Eye (tissue), 1 donor: ENCODE measurements around the gene SPATA6L.

ENCODE experiments used
- DNase-seq: peaks from one replicate; pipeline ENCODE4 v3.0.0-alpha.2; 2015

Gene SPATA6L

GRCh38 chr9:4581861-4582565 lies 84.3 kb downstream of the SPATA6L start:
- no peak for DNase-seq

DNA sequence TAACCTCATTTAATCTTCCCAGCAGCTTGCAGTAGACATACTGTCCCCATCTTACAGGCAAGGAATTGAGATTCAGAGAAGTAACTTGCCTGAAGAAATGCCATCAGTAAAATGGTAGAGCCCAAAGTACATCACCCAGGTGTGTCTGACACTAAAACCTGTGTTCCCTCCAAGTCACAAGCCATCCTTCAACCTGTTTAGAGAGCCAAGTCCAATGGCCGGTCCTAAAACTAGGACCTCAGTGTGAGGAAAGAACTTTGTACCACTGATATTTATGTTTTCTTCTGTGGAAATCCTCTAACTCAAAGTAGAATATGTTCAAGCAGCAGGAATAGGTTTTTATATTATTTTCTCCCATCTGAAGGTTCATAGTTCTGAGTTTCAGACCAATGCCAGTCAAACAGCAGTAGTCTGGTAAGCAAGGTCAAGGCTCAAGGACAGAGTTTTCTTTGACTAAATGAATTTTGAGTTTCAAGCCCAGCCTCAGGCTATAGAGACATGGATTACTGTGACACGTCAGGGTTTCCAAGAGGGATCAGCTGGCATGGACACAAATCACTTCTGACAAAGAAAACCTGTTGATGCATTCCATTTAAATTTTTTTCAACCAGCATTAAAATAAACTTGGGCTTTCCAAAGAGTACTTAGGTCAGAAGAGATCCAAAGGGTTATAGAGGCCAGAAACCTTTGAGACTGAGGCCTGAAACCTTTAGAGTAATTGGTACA lies 85.1 kb downstream of the SPATA6L start:
- peak; percentile 45 for DNase-seq

DNA sequence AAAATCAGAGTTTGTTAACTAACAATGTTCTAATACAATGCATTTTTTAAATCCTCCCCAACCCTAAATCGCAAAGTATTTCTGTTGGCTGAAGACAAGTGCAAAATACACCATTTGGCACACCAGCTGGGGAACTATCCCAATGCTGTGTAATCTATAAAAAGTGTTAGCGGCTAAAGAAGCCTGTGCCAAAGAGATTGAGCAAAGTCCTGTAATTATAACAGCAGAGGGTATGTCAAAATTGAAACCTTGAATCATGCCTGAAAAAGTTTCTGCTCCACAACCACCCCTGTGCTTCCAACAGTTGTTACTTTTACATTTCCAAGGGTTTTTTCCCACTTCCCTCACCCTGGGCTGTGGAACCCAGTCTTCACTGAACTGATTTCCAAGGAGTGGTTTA lies 87.3 kb downstream of the SPATA6L start:
- DNase-seq = no peak

- no peak for DNase-seq
These were observed 89.8 kb downstream of the SPATA6L start for GRCh38 chr9:4576448-4576847.

- no peak for DNase-seq
These were observed 90.3 kb downstream of the SPATA6L start for GRCh38 chr9:4575997-4576396.

DNA sequence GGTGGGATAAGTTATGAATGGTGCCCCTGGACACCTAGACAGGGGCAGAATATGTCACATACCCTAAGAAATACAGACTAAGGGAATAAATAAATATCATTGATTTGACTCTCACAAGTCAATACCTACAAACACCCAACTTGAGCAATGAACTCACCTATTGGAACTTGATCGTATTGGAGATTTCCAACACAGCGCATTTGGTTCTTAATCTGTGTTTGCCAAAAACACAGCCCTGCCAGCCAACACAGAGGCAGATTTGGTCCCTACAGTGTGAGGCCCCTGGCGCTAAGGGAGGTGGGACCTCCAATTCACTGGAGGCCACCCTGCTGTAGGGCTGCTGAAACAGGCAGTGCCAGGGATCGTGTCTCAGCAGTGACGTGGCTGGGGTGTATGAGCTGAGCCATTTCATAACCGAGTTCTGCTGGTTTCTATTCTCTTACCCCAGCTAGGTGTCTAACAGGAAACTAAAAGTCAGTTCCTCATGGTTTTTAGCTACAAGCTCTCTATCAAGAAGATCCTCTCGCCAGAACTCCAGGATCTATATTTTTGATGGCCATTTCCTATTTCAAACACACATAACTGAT lies 91.5 kb downstream of the SPATA6L start:
- no peak for DNase-seq

- no peak for DNase-seq
These were observed 92.5 kb downstream of the SPATA6L start for GRCh38 chr9:4573634-4574389.

- DNase-seq = no peak
These were observed 93.1 kb downstream of the SPATA6L start for GRCh38 chr9:4573176-4573575.

DNA sequence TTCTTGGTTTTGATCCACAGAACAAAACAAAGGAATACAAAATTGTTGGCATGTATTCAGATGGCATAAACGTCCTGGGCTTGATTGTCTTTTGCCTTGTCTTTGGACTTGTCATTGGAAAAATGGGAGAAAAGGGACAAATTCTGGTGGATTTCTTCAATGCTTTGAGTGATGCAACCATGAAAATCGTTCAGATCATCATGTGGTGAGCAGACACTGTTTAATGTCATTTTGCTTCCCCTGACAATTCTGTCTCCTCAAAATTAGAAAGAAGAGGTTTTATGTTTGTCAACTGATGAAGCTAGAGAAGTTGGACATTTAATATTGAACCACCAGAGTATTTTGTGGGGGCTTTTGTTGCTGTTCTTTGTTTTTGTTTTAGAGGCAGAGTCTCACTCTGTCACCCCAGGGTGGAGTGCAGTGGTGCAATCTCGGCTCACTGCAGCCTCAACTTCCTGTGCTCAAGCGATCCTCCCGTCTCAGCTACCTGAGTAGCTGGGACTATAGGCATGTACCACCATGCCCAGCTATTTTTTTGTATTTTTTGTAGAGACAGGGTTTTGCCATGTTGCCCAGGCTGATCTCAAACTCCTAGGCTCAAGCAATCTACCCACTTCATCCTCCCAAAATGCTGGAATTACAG lies 94.0 kb downstream of the SPATA6L start:
- no peak for DNase-seq

- DNase-seq = no peak
These were observed 97.2 kb downstream of the SPATA6L start for GRCh38 chr9:4569101-4569500.

- DNase-seq = no peak
These were observed 98.7 kb downstream of the SPATA6L start for GRCh38 chr9:4567601-4568000.

DNA sequence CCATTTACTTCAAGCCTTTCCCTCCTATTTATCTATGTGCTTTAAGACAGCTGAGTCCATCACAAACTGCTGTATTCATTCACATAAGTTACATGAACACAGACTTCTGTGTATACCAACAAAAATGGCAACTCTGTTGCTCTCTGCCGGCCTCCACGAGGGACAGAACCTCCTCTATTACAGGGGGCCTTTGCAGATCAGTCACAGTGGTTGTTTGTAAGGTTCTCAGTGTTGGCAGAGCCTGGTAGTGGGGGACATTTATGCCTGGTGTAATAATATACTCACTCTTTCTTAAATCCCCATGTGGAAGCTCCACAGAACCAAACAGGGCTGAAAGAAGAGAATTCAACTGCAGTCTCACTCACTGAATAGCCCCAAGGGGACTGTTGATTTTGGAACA lies 99.5 kb downstream of the SPATA6L start:
- no peak for DNase-seq

DNA sequence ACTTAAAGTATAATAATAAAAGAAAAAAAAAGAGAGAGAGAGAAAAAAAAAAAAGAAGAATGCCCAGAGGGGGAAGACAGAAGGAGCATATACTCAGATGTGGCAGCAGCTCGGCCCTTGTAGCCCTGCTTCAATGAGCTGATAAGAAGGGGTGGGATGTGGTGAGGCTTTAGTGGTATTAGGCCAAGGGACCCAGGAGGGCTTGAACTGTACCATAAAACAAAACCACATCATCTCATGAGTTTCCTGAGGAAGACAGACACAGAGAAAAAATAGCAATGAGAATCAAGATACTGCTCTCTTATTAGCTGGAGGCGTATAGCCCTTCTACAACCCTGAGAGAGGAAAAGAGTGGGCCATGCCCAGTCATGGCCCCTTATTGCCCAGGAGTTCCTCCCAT lies 103.2 kb downstream of the SPATA6L start:
- DNase-seq = no peak

GRCh38 chr9:4559261-4560182 lies 106.8 kb downstream of the SPATA6L start:
- DNase-seq = no peak

GRCh38 chr9:4558371-4558998 lies 107.8 kb downstream of the SPATA6L start:
- no peak for DNase-seq

DNA sequence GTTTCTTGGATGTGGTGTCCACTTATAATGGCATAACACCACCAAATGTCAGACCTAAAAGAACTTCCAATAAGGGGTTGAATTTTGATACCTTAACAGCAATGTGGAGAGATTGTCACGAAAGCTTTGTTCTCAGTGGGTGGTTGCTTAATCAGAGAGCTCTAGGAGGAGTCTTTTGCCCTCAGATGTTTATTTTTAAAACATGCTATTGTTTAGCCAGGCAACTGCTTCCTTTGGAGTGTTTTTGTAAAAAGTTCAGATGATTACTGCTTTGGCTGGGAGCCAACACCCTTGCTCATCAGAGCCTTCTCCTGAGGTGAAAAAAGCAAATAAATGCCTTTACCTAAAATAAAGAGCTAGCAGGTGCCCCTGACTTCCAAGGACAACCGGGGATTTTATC lies 111.0 kb downstream of the SPATA6L start:
- DNase-seq = no peak

- no peak for DNase-seq
These were observed 112.3 kb downstream of the SPATA6L start for GRCh38 chr9:4553951-4554381.

DNA sequence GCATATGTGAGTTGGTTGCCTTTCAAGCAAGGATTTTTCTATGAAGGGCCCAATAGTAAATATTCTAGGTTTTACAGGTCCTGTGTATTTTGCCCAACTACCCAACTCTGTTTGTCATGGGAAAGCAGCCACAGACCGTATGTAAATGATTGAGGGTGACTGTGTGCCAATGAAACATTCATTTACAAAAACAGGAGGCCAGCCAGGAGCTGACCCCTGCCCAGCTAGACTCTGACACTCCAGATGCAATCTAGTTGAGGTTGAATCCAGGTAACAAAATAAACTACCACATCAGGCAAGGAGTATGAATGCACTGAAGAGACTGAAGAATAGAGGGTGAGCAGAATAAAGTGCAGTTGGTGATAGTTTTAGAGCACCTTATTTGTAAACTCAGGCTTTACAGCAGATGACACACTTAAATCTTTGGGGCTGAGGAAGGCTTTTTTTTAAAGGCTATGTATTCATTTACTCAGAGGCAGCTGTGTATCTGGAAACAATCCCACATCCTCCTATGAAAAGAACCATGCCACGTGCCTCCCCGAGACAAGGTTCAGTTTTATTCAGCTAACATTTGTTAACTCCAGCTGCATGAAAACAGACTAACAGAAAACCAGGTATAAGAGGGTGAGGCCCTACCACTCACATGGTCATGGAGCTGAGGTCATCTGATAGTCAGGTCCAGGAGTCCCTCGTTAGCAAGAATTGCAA lies 115.3 kb downstream of the SPATA6L start:
- DNase-seq = no peak

GRCh38 chr9:4549751-4550295 lies 116.5 kb downstream of the SPATA6L start:
- DNase-seq = no peak
